H1 (cell line): ENCODE measurements around the gene STARD13. TPM values are rescaled to one million over a fixed set of nuclear protein-coding genes. Genes with fewer than 3 reads are reported as not detected.

ENCODE experiments used
- CTCF ChIA-PET: fragments of 300-600 bp; sonication (Branson Sonifier 250); formaldehyde crosslinking; loops from one replicate; lab custom pipeline; 2021; ENCODE audit not compliant: partially characterized antibody; lab: Charles Lee
- POLR2A ChIA-PET: fragments of 300-600 bp; sonication (Branson Sonifier 250); formaldehyde crosslinking; loops from one replicate; lab custom pipeline; 2021; ENCODE audit warnings: inconsistent platforms; ENCODE audit not compliant: partially characterized antibody; lab: Charles Lee
- DNase-seq, 2 experiments: peaks; one replicate each; pipeline versions ENCODE4 v3.0.0 to v3.0.0-alpha.2; 2010 to 2022; ENCODE audit warnings: low spot score in 2 of 2, low read depth in 1 of 2, mixed read lengths in 1 of 2
- FAIRE-seq: peaks from 2 replicates; lab custom pipeline; 2011; peaks lifted over from hg19 to GRCh38; lab: Jason Lieb, UNC
- H2AFZ ChIP-seq: 2 replicates; pipeline ENCODE4 v1.8.1; 2012; ENCODE audit warnings: low read length, inconsistent platforms
- H2AK5ac ChIP-seq: 2 replicates; pipeline ENCODE4 v1.6.1; 2013; ENCODE audit warnings: low read depth, low read length
- H2BK120ac ChIP-seq: replicated peaks from 2 replicates; pipeline ENCODE3; 2013; ENCODE audit warnings: low read depth, low read length, inconsistent platforms
- H2BK12ac ChIP-seq: 2 replicates; pipeline ENCODE4 v1.6.1; 2013; ENCODE audit warnings: low read depth, low read length
- H2BK15ac ChIP-seq: 2 replicates; pipeline ENCODE4 v1.6.1; 2013; ENCODE audit warnings: low read length
- H2BK20ac ChIP-seq: 2 replicates; pipeline ENCODE4 v1.6.1; 2013; ENCODE audit warnings: low read length
- H2BK5ac ChIP-seq: 2 replicates; pipeline ENCODE4 v1.6.1; 2013; ENCODE audit warnings: low read depth, low read length
- H3K14ac ChIP-seq: 2 replicates; pipeline ENCODE4 v1.6.1; 2013; ENCODE audit warnings: inconsistent platforms; ENCODE audit not compliant: insufficient read length
- H3K18ac ChIP-seq: 2 replicates; pipeline ENCODE4 v1.6.1; 2013; ENCODE audit warnings: low read length; ENCODE audit errors: extremely low read depth
- H3K23ac ChIP-seq: 2 replicates; pipeline ENCODE4 v1.6.1; 2013; ENCODE audit warnings: inconsistent platforms; ENCODE audit not compliant: insufficient read length
- H3K23me2 ChIP-seq: 2 replicates; pipeline ENCODE4 v1.6.1; 2013; ENCODE audit warnings: low read depth, low read length
- H3K27ac ChIP-seq: 2 replicates; pipeline ENCODE4 v1.6.1; 2011; ENCODE audit warnings: low read depth, low read length, inconsistent platforms
- H3K27me3 ChIP-seq, 4 experiments: replicated peaks in 1 of 4; 1 replicate in 1 of 4; 2 replicates in 3 of 4; pipeline versions ENCODE4 v1.6.1 to v1.8.1; 2011 to 2013; ENCODE audit warnings: low read length in 3 of 4, mild to moderate bottlenecking in 3 of 4, inconsistent platforms in 2 of 4, mixed read lengths in 2 of 4, moderate library complexity in 1 of 4; ENCODE audit not compliant: control insufficient read depth in 3 of 4, insufficient read depth in 3 of 4; ENCODE audit errors: extremely low read depth in 1 of 4
- H3K36me3 ChIP-seq, 4 experiments: 2 replicates each; pipeline versions ENCODE4 v1.6.1 to v1.8.1; 2011 to 2013; ENCODE audit warnings: mild to moderate bottlenecking in 4 of 4, low read length in 3 of 4, moderate library complexity in 2 of 4, control low read depth in 1 of 4, inconsistent platforms in 1 of 4; ENCODE audit not compliant: insufficient read depth in 4 of 4, control insufficient read depth in 2 of 4
- H3K4ac ChIP-seq: replicated peaks from 2 replicates; pipeline ENCODE3; 2013; ENCODE audit warnings: low read length, low read depth, mixed read lengths, inconsistent platforms; ENCODE audit not compliant: insufficient read length
- H3K4me1 ChIP-seq, 4 experiments: replicated peaks in 1 of 4; 1 replicate in 1 of 4; 2 replicates in 3 of 4; pipeline versions ENCODE4 v1.6.1 to v1.8.1; 2011 to 2013; ENCODE audit warnings: low read length in 3 of 4, inconsistent platforms in 2 of 4, mixed read lengths in 1 of 4; ENCODE audit not compliant: insufficient read depth in 4 of 4, control insufficient read depth in 3 of 4
- H3K4me2 ChIP-seq, 2 experiments: 2 replicates each; pipeline versions ENCODE4 v1.6.1 to v1.8.1; 2011 to 2013; ENCODE audit warnings: low read depth in 2 of 2, low read length in 2 of 2, control low read depth in 1 of 2, inconsistent platforms in 1 of 2, mild to moderate bottlenecking in 1 of 2; ENCODE audit not compliant: insufficient read depth in 1 of 2
- H3K4me3 ChIP-seq, 4 experiments: fragments of 200-600, 300-600 bp in 1 of 4; sonication (generic), shearing (Covaris generic), sonication (Bioruptor Twin) in 1 of 4; 2 replicates each; pipeline versions ENCODE4 v1.5.1 to v1.8.1; 2011 to 2016; ENCODE audit warnings: low read length in 4 of 4, low read depth in 3 of 4, control low read depth in 2 of 4, inconsistent platforms in 2 of 4, mild to moderate bottlenecking in 2 of 4, mixed read lengths in 1 of 4, moderate library complexity in 1 of 4; ENCODE audit not compliant: insufficient read depth in 2 of 4; ENCODE audit errors: extremely low read depth in 1 of 4
- H3K56ac ChIP-seq: replicated peaks from 2 replicates; pipeline ENCODE3; 2013; ENCODE audit warnings: low read depth, mild to moderate bottlenecking, mixed read lengths, low read length, inconsistent platforms; ENCODE audit not compliant: insufficient read length
- H3K79me1 ChIP-seq: 2 replicates; pipeline ENCODE4 v1.6.1; 2013; ENCODE audit warnings: low read depth, low read length, control low read depth
- H3K79me2 ChIP-seq, 2 experiments: 2 replicates each; pipeline versions ENCODE4 v1.6.1 to v1.8.1; 2012 to 2013; ENCODE audit warnings: low read length in 2 of 2, mild to moderate bottlenecking in 2 of 2, inconsistent platforms in 1 of 2; ENCODE audit not compliant: insufficient read depth in 2 of 2, control insufficient read depth in 1 of 2
- H3K9ac ChIP-seq, 4 experiments: replicated peaks in 1 of 4; 1 replicate in 1 of 4; 2 replicates in 3 of 4; pipeline versions ENCODE4 v1.6.1 to v1.8.1; 2011 to 2013; ENCODE audit warnings: low read depth in 3 of 4, low read length in 3 of 4, control low read depth in 2 of 4, mild to moderate bottlenecking in 2 of 4, moderate library complexity in 2 of 4, inconsistent platforms in 1 of 4; ENCODE audit errors: extremely low read depth in 1 of 4
- H3K9me3 ChIP-seq, 2 experiments: 2 replicates each; pipeline versions ENCODE4 v1.6.1 to v1.8.1; 2012 to 2013; ENCODE audit warnings: mild to moderate bottlenecking in 2 of 2, moderate library complexity in 2 of 2, control low read depth in 1 of 2, inconsistent platforms in 1 of 2, low read depth in 1 of 2, low read length in 1 of 2, mixed read lengths in 1 of 2; ENCODE audit not compliant: insufficient read depth in 2 of 2
- H4K20me1 ChIP-seq, 2 experiments: replicated peaks in 1 of 2; 2 replicates each; pipeline versions ENCODE3 to v1.8.1; 2011 to 2013; ENCODE audit warnings: inconsistent platforms in 2 of 2, low read length in 2 of 2, mild to moderate bottlenecking in 1 of 2; ENCODE audit not compliant: insufficient read depth in 2 of 2, control insufficient read depth in 1 of 2
- H4K5ac ChIP-seq: 2 replicates; pipeline ENCODE4 v1.6.1; 2013; ENCODE audit warnings: low read length, low read depth, mixed read lengths, inconsistent platforms; ENCODE audit not compliant: insufficient read length
- H4K8ac ChIP-seq: 2 replicates; pipeline ENCODE4 v1.8.0; 2013; ENCODE audit warnings: mild to moderate bottlenecking, moderate library complexity, low read length, inconsistent platforms; ENCODE audit not compliant: insufficient read depth; ENCODE audit errors: extremely low read depth
- H4K91ac ChIP-seq: replicated peaks from 2 replicates; pipeline ENCODE3; 2013; ENCODE audit warnings: low read length, mixed read lengths, inconsistent platforms; ENCODE audit not compliant: insufficient read length
- EGR1 ChIP-seq: IDR thresholded peaks from 2 replicates; pipeline ENCODE4 v1.6.1; 2011; ENCODE audit warnings: low read depth, low read length, borderline replicate concordance
- EP300 ChIP-seq, 2 experiments: IDR thresholded peaks; 1 replicate in 1 of 2; 2 replicates in 1 of 2; pipeline ENCODE4 v1.6.1; 2011 to 2012; ENCODE audit warnings: low read depth in 2 of 2, low read length in 2 of 2, mild to moderate bottlenecking in 2 of 2, borderline replicate concordance in 1 of 2, inconsistent platforms in 1 of 2, moderate library complexity in 1 of 2
- KDM5A ChIP-seq: fragments of 200-600 bp; IDR thresholded peaks from 2 replicates; pipeline ENCODE4 v1.7.1; 2012; ENCODE audit warnings: mild to moderate bottlenecking, low read length, inconsistent platforms, mixed read lengths
- POLR2AphosphoS5 ChIP-seq: IDR thresholded peaks from 2 replicates; pipeline ENCODE4 v1.6.1; 2011; ENCODE audit warnings: low read depth, low read length
- RNF2 ChIP-seq: fragments of 200-900, 300-1000 bp; sonication (generic); IDR thresholded peaks from 2 replicates; pipeline ENCODE4 v1.7.1; 2016; ENCODE audit warnings: borderline replicate concordance, low read depth, mild to moderate bottlenecking, antibody characterized with exemption, low read length; ENCODE audit not compliant: poor library complexity, severe bottlenecking; ENCODE audit errors: missing control alignments
- SIN3A ChIP-seq, 2 experiments: IDR thresholded peaks in 1 of 2; conservative IDR thresholded peaks in 1 of 2; 2 replicates each; pipeline ENCODE4 v1.6.1; 2011 to 2012; ENCODE audit warnings: low read length in 2 of 2, improper control_type of control experiment in 1 of 2, low read depth in 1 of 2, mild to moderate bottlenecking in 1 of 2
- TBP ChIP-seq: IDR thresholded peaks from 2 replicates; pipeline ENCODE4 v1.6.1; 2011; ENCODE audit warnings: low read depth, low read length, improper control_type of control experiment
- ZNF274 ChIP-seq: IDR thresholded peaks from 2 replicates; pipeline ENCODE4 v1.7.0; 2012; ENCODE audit warnings: low read length, borderline replicate concordance; ENCODE audit errors: extremely low read depth
- WGBS, 2 experiments: shearing (Covaris generic) in 1 of 2; methylation state at CpG; one replicate each; pipeline versions ENCODE4 v1.1.6 to v1.1.7; 2013 to 2015; ENCODE audit warnings: low lambda C conversion rate in 2 of 2, mixed read lengths in 2 of 2, inconsistent platforms in 1 of 2, low coverage in 1 of 2, missing lambda C conversion rate in 1 of 2; ENCODE audit not compliant: insufficient replicate concordance in 2 of 2, insufficient coverage in 1 of 2, insufficient read length in 1 of 2; ENCODE audit errors: extremely low coverage in 1 of 2, missing lambda C conversion rate in 1 of 2; 5-methylcytosine and 5-hydroxymethylcytosine counted together
- polyA plus RNA-seq, 7 experiments: library from polyadenylated mRNA; depleted of rRNA in 3 of 7; stranded (reverse) in 5 of 7; unstranded in 2 of 7; fragments of >200 nt in 5 of 7; fragments of 200-250 nt in 2 of 7; gene quantifications; 1 replicate in 5 of 7; 2 replicates in 1 of 7; 4 replicates in 1 of 7; pipeline versions ENCODE4 v1.2.1 to v1.2.3, GENCODE V29; 2011 to 2013; ENCODE audit warnings: missing spikeins in 2 of 7, mixed read lengths in 2 of 7
- total RNA-seq: library from RNA; stranded (reverse); fragmentation: NEBNext Ultra II Directional; extraction: Animal tissue kit (Norgen Biotek cat#: 25700); gene quantifications from 2 replicates; pipeline ENCODE4 v1.2.1, GENCODE V29; 2021
- TF ChIP-seq, protein P1 (sequence below): IDR thresholded peaks from 2 replicates; pipeline ENCODE4 v1.6.1; 2011; ENCODE audit warnings: low read length, improper control_type of control experiment
- TF ChIP-seq, protein P2 (sequence below), 3 experiments: IDR thresholded peaks; 1 replicate in 2 of 3; 2 replicates in 1 of 3; pipeline versions ENCODE4 v1.5.1 to v1.6.1; 2011; ENCODE audit warnings: low read length in 3 of 3, mild to moderate bottlenecking in 3 of 3, inconsistent platforms in 2 of 3, low read depth in 1 of 3, moderate library complexity in 1 of 3; ENCODE audit not compliant: insufficient read depth in 1 of 3; ENCODE audit errors: control extremely low read depth in 1 of 3

STARD13 gene
- total and polyA plus RNA-seq, 2 of the 8 experiments (the other 6 are each of a cell fraction or from before 2014, with no cell fraction given): 0.82 to 2.9 TPM

DNA sequence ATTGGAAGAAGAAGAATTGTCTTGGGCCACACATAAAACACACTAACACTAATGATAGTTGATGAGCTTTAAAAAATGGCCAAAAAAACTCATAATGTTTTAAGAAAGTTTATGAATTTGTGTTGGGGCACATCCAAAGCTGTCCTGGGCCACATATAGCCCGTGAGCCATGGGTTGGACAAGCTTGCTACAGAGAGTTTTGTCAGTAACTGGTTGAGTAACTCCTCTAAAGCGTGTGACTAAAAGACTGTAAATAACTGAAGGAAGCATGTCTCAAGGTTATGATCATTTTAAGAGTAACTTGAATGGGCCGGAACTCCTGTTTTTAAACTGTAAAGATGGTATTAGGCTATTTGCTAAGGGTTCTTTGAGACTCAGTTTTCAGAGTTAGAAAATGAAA, 151.3 kb downstream of the STARD13 start:
- DNase-seq (no peak), FAIRE-seq (no peak)
- H2AK5ac ChIP-seq: no peak overlapping the region
- H3K79me1 ChIP-seq: no peaks in the 10 kb centered on the region
- no peak overlapping the region for H4K5ac ChIP-seq
- ChIA-PET CTCF (no interaction called here), POLR2A (no interaction called here)
- H2BK5ac ChIP-seq: no peak overlapping the region
- H2BK12ac ChIP-seq: no peak overlapping the region
- no peak overlapping the region for H3K4ac ChIP-seq
- H3K23ac ChIP-seq: no peak overlapping the region
- H2BK120ac ChIP-seq: no peak overlapping the region
- H3K9ac ChIP-seq: no peak overlapping the region
- no peaks in the 10 kb centered on the region for H3K27me3 ChIP-seq
- H3K4me1 ChIP-seq: no peaks in the 10 kb centered on the region
- no peak overlapping the region for H3K4me2 ChIP-seq
- H3K36me3 ChIP-seq: no peaks in the 10 kb centered on the region
- no peak overlapping the region for H2AFZ ChIP-seq
- no peak overlapping the region for H3K56ac ChIP-seq
- 76% methylated on average over 3 of the region's 3 CpGs; no CpG with 5 or more reads in 1 of the 2 experiments for WGBS, 2 experiments
- no peaks in the 10 kb centered on the region for H3K23me2 ChIP-seq
- H4K8ac ChIP-seq: no peak overlapping the region
- no peaks in the 10 kb centered on the region for H4K20me1 ChIP-seq
- H4K91ac ChIP-seq: no peak overlapping the region
- H3K14ac ChIP-seq: no peak overlapping the region
- H3K27ac ChIP-seq: no peak overlapping the region
- H3K79me2 ChIP-seq: no peaks in the 10 kb centered on the region
- no peak overlapping the region for H2BK20ac ChIP-seq
- no peak overlapping the region for H2BK15ac ChIP-seq
- H3K9me3 ChIP-seq: no peaks in the 10 kb centered on the region
- no peak overlapping the region for H3K4me3 ChIP-seq
- no peak overlapping the region for H3K18ac ChIP-seq
- TF ChIP-seq POLR2AphosphoS5 (no peak), EGR1 (no peak), SIN3A (conservative IDR thresholded peaks at IDR 0.05 in 1 of 2, IDR thresholded peaks at IDR 0.05 in 1 of 2; ENCODE audit: low read depth in 1 of 2, low read length in 2 of 2) (no peak), EP300 (IDR thresholded peaks at IDR 0.05; ENCODE audit: borderline replicate concordance in 1 of 2, low read depth in 2 of 2, low read length in 2 of 2) (no peak), RNF2 (no peak), TBP (no peak), KDM5A (no peak), ZNF274 (no peak)
- TF ChIP-seq, protein P1, sequence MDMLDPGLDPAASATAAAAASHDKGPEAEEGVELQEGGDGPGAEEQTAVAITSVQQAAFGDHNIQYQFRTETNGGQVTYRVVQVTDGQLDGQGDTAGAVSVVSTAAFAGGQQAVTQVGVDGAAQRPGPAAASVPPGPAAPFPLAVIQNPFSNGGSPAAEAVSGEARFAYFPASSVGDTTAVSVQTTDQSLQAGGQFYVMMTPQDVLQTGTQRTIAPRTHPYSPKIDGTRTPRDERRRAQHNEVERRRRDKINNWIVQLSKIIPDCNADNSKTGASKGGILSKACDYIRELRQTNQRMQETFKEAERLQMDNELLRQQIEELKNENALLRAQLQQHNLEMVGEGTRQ: no peak
- TF ChIP-seq, protein P2, sequence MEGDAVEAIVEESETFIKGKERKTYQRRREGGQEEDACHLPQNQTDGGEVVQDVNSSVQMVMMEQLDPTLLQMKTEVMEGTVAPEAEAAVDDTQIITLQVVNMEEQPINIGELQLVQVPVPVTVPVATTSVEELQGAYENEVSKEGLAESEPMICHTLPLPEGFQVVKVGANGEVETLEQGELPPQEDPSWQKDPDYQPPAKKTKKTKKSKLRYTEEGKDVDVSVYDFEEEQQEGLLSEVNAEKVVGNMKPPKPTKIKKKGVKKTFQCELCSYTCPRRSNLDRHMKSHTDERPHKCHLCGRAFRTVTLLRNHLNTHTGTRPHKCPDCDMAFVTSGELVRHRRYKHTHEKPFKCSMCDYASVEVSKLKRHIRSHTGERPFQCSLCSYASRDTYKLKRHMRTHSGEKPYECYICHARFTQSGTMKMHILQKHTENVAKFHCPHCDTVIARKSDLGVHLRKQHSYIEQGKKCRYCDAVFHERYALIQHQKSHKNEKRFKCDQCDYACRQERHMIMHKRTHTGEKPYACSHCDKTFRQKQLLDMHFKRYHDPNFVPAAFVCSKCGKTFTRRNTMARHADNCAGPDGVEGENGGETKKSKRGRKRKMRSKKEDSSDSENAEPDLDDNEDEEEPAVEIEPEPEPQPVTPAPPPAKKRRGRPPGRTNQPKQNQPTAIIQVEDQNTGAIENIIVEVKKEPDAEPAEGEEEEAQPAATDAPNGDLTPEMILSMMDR (IDR thresholded peaks at IDR 0.05; ENCODE audit: control extremely low read depth in 1 of 3, insufficient read depth in 1 of 3, low read depth in 1 of 3, low read length in 3 of 3): no peak
